ENCODE data around the gene CYP2A7.
"Not testable (repeated sequence)": the region's sequence is repeated elsewhere in the genome, so short reads cannot be mapped to it uniquely, and the experiment has no call there.

CYP2A7 gene

DNA sequence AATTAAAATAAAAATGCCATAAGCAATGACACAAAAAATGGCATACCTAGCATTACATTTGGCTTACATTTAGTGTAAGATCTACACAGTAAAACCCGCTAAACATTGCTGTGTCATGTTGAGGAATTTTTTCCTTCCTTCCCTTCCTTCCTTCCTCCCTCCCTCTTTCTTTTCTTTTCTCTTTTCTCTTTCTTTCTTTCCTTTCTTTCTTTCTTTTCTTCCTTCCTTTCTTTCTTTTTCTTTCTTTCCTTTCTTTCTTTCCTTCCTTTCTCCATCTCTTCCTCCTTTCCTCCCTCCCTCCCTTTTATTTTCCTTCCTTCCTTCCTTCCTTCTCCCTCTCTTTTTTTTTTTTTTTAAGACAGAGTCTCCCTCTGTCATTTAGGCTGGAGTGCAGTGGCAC, 43.6 kb downstream of the CYP2A7 start:
- not testable (repeated sequence) for DNase-seq

DNA sequence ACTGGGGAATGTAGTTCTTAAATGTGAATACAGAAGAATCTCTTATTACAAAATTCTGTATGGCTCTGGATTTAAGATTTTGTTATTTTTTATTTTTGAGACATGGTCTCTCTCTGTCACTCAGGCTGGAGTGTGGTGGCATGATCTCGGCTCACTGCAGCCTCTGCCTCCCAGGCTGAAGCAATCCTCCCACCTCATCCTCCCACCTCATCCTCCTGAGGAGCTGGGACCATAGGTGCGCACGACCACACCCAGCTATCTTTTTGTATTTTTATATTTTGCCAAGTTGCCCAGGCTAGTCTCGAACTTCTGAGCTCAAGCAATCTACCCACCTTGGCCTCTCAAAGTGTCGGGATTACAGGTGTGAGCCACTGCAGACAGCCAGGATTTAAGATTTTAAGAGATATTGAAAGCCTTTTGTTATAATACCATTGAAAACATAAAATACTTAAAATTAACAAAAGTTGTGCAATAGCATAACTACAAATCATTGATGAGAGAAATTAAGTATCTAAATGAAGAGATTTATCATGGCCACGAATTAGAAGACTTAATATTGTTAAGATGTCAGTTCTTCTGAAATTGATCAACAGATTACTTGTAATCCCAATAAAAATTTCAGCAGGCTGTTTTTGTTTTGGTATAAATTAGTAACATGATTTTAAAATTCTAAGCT, 45.1 kb downstream of the CYP2A7 start:
- no peak for DNase-seq

DNA sequence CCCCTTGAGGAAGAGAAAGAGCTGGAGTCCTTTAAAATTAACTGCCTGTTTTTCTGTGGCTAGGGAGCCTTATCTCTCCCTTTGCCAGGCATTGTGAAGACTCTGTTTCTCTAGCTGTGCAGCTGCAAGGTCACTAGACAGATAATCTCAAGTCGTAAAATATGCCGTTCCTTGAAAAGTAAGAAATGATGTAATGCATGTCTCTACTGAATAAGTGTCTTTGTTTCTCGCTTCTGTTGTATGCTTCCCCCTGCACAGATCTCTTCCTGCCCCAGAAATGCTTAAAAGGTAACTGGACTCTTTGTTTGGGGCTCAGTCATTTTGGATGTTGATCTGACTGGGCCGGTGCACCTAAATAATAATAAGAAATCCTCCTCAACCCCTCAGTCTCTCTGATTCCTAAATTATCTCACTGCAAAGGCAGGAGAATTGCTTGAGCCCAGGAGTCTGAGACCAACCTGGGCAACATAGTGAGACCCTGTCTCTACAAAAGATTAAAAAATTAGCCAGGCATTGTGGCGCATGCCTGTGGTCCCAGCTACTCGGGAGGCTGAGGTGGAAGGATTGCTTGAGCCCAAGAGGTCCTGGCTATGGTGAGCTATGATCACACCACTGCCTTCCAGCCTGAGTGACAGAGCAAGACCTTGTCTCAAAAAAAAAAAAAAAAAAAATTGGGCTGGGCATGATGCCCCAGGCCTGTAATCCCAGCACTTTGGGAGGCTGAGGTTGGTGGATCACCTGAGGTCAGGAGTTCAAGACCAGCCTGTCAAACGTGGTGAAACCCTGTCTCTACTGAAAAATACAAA, 48.1 kb downstream of the CYP2A7 start:
- DNase-seq = not testable (repeated sequence)

DNA sequence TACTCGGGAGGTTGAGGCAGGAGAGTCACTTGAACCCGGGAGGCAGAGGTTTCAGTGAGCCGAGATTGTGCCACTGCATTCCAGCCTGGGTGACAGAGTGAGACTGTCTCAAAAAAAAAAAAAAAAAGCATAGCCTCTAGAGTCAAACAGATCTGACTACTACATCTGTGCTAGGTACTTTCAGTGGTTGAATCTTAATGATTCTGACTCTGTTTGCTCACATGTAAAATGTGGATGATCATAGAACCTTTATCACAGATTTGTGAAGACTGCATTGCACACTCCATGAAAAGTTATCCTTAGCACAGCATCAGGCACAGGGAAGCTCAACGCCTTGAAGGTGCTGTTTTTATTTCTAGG, 49.6 kb downstream of the CYP2A7 start:
- DNase-seq = not testable (repeated sequence)

DNA sequence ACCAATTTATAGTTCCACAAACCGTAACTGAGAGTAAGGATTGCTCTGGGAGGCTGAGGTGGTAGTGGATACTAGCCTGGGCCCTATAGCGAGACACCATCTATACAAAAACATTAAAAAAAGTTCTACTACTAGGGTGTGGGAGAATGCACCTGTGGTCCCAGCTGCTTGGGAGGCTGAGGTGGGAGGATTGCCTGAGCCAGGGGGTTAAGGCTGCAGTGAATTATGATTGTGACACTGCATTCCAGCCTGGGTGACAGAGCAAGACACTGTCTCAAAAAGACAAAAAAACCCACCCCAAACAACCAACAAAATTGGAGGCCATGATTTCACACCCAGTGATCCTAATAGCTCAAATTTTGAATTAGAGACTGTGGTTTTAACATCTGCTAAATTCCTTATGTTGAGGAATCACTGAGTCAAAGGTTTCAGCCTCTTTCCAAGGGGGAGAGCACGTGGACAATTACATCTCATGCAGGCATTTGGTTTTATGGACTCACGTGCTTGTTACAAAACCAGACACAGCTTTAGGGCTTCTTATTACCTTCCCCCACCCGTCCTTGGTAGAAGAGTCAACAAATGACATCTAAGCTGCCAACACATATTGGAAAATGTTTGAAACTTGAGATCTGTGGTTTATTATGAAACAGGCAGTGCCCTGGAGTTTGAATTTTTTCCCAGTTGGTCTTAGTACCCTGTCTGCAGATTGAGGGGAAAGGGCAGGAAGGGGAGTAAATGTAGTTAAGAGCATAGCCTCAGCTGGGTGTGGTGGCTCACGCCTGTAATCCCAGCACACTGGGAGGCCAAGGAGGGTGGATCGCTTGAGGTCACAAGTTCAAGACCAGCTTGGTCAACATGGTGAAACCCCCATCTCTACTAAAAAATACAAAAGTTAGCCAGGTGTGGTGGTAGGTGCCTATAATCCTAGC, 50.3 kb downstream of the CYP2A7 start:
- DNase-seq = no peak

DNA sequence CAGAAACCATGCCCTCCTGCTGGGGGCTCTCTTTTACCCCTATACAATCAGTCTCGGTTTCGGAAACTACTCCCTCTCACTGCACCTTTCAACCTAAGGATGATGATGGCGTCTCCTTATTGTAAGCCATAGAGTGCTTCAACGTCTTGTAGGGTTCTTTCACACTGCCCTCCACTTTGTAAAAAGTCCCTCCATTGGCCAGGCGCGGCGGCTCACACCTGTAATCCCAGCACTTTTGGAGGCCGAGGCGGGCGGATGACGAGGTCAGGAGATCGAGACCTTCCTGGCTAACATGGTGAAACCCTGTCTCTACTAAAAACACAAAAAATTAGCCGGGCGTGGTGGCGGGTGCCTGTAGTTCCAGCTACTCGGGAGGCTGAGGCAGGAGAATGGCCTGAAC, 51.3 kb downstream of the CYP2A7 start:
- not testable (repeated sequence) for DNase-seq

DNA sequence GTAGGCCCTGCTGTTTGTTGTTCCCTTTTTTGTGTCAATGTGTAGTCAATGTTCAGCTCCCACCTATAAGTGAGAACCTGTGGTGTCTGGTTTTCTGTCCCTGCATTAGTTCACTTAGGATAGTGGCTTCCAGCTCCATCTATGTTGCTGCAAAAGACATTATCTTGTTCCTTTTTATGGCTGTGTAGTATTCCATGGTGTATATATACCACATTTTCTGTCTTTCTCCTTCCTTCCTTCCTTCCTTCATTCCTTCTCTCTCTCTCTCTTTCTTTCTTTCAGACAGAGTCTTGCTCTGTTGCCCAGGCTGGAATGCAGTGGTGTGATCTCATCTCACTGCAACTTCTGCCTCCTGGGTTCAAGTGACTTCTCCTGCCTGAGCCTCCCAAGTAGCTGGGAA, 52.8 kb downstream of the CYP2A7 start:
- no peak for DNase-seq

DNA sequence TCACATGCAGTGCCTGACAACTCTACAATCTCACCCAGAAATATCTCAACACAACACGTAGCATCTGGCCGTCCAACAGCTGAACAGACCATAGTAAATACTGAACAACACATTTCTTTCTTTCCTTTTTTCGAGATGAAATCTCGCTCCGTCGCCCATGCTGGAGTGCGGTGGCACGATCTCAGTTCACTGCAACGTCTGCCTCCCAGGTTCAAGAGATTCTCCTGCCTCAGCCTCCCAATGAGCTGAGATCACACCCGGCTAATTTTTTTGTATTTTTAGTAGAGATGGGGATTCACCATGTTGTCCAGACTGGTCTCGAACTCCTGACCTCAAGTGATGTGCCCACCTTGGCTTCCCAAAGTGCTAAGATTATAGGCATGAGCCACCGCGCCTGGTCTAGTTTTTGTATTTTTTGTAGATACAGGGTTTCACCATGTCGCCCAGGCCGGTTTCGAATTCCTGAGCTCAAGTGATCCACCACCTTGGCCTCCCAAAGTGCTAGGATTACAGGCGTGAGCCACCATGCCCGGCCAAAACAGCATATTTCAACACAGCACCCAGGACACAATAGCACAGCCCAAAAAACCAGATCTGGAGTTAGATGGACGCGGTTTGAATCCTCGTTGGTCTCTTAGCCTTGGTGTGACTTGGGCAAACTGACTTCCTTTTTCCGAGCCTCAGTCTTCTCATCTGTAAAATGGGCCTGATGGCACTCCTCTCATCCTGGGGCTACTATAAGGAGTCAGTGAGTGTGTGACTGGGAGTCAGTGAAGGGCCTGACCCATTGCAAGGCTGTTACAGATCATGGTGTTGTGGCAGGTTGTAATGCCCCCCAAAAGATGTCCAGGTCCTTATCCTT, 54.4 kb downstream of the CYP2A7 start:
- DNase-seq = no peak

DNA sequence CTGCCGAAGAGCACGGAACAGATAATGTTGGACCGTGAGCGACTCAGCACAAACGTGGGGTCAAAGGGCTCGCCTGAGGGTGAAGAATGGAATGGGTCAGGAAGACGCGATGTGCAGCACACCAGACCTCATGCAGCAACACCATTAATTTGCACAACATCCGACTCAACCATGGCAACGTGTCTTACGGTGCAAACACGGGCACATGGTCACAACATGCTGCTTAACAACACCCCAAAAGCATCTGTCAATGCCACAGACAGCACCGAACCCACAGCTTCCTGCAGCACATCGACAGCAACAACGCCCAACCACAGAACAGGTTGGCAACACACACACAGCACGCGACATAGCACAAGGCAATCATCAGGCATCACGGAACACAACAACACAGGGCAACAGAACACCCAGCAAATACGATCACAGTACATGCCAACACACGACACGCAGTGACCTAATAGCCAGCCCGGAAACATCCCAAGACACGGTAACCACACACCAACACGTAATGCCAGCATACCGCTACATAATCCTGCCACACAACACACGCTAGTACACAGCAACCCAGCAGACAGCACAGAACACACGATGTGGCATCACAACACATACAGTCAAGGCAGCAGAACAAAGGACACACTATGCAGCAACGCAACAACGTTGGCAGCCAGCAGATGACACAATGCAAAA, 55.2 kb downstream of the CYP2A7 start:
- not testable (repeated sequence) for DNase-seq

DNA sequence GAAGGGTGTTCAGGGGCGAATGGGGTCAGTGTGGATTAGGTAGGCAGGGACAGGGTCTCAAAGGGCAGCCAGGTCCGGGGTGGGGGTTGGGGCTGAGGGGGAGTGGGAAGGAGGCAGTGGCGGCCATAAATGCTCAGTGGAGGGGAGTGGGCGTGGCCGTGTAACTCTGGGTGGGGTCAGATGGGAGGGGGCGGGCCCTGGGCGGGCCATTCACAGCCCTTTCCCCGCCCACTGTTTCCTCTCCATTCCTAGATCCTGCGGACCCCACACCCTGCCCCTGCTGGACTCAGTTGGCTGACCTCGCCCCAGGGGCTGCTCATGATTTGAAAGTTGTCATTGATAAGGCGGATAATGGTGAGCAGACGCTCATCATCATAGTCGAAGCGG, 55.7 kb downstream of the CYP2A7 start:
- not testable (repeated sequence) for DNase-seq

DNA sequence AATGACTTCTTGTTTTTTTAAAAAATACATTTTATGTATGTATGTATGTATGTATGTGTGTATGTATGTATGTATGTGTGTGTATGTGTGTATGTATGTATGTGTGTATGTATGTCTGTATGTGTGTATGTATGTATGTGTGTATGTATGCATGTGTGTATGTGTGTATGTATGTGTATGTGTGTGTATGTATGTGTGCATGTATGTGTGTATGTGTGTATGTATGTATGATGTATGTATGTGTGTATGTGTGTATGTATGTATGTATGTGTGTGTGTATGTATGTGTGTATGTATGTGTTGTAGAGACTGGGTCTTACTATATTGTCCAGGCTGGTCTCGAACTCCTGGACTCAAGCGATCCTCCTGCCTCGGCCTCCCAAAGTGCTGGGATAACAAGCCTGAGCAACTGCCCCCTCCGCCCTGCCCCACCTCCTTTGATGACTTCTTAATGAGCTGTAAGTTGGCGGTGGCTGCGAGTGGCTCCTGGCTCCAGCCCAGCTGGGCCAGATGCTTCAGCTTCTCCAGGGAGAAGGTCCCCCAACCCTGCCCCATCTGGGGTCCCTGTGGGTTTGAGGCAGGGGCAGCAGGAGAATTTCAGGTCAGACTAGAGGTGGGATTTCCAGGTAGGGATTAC, 56.5 kb downstream of the CYP2A7 start:
- not testable (repeated sequence) for DNase-seq
